Activated CD8-positive, alpha-beta memory T cell treated with anti-CD3 and anti-CD28 coated beads, Interleukin-2, amount 10 ng/mL, durations not matched to agents 7 days and 5 days (primary cell): Measurements from ENCODE around the gene PTCH2. TPM values are rescaled to one million over a fixed set of nuclear protein-coding genes. Genes with fewer than 3 reads are reported as not detected.

Experiments used
- ATAC-seq: fragments of 150-1000 bp; cut with Tn5 transposase; one replicate; pipeline ENCODE4 v1.10.0; 2021; ENCODE audit warnings: moderate library complexity
- CTCF ChIA-PET: fragments of 350-600 bp; sonication (Branson Sonifier 250); formaldehyde crosslinking; loops from one replicate; lab custom pipeline; 2021; ENCODE audit warnings: antibody characterized with exemption; lab: Charles Lee
- DNase-seq: peaks from one replicate; pipeline ENCODE4 v3.0.0-alpha.2; 2020
- H3K27ac Mint-ChIP-seq: one replicate; pipeline ENCODE4 v1.8.0; 2021; ENCODE audit warnings: mild to moderate bottlenecking, mixed read lengths
- H3K27me3 Mint-ChIP-seq: one replicate; pipeline ENCODE4 v1.8.0; 2021; ENCODE audit warnings: mixed read lengths
- H3K36me3 Mint-ChIP-seq: one replicate; pipeline ENCODE4 v1.8.0; 2021; ENCODE audit warnings: mild to moderate bottlenecking, mixed read lengths
- H3K4me1 Mint-ChIP-seq: one replicate; pipeline ENCODE4 v1.8.0; 2021; ENCODE audit warnings: mixed read lengths
- H3K4me3 Mint-ChIP-seq: one replicate; pipeline ENCODE4 v1.8.0; 2021; ENCODE audit warnings: mild to moderate bottlenecking, moderate library complexity, mixed read lengths
- H3K9me3 Mint-ChIP-seq: one replicate; pipeline ENCODE4 v1.8.0; 2022; ENCODE audit warnings: low read depth, mixed read lengths
- total RNA-seq, 2 experiments: library from RNA; stranded (reverse); gene quantifications; one replicate each; pipeline ENCODE4 v1.2.3, GENCODE V29; 2021

The PTCH2 gene
- total RNA-seq, 2 experiments from 2014 or later = 0.82 to 3.6 TPM

DNA sequence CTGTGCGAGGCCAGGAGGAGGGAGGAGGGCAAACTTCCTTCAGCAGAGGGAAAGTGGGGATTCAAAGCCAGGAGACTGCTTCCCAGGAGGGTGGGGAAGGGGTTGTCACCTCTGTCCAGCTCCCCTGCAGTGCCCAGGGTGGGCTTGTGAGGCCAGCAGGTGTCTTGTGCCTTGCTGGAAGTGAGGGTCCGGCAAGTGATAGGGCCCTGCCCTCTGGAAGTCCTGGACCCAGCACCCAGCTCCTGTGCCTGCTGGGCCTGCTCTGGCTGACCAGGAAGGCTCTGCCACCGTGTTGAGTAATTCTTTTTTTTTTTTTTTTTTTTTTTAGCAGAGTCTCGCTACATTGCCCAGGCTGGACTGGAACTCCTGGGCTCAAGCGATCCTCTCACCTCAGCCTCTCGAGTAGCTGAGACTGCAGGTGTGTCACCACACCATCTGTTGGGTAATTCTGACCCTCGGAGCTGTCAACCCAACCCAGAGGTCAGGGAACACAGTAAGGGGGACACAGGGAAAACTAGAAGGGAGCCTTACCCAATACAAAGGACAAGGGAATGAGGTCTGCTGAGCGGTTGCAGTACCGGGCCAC lies 56.1 kb downstream of the PTCH2 start:
- H3K27ac Mint-ChIP-seq = peak overlapping the region; percentile 78

DNA sequence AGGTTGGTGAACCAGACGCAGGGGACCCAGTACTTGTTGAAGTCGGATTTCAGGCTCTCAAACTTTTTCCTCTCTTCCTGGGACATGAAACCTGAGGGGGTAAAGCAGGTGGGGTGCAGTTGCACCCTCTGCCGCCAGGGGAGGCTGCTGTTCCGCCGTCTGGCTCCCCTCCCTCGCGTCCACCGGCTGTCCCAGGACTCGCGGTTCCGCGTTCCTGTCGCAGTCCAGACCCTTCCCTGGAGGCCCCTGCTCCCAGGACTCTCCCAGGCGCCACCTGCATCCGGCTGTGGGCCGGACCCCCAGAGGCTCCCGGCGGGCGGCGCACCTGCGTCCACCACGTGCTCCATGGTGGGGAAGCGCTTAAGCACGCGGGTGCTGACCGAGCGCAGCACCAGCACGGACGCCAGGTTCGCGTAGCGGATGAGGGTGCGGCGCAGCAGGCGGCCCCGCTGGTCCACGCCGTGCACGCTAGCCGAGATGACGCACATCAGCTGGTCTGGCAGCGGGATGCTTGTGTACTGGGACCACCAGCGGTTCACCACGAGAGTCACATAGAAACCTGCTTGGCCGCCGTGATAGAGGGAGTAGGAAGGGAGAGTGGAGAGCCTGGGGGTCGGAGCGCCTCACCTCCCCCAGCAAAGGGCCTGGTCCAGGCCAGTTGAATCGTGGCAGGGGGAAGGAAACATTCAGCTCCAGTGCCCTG lies 56.8 kb downstream of the PTCH2 start:
- DNase-seq (peak; percentile 81), ATAC-seq (peak; percentile 67)
- Mint-ChIP-seq H3K27ac (peak overlapping the region; percentile 78), H3K4me1 (peaks cover 44% of the 10 kb centered on the region), H3K4me3 (peak overlapping the region; percentile 57), H3K9me3 (no peaks in the 10 kb centered on the region), H3K27me3 (no peaks in the 10 kb centered on the region), H3K36me3 (peaks cover 11% of the 10 kb centered on the region)
- CTCF ChIA-PET = interaction anchor here (0.7 to 6.9 kb wide), 19 partner anchors 7 to 228 kb away, joined by 3 to 60 read pairs (median 9); partner anchors contain the start of genes BTBD19, DYNLT4, HECTD3 and PLK3

More for the DNA sequence above, 56.1 kb downstream of the PTCH2 start:
- DNase-seq = no peak
- CTCF ChIA-PET = interaction anchor here (0.6 to 6.9 kb wide), 15 partner anchors 9 to 534 kb away, joined by 3 to 60 read pairs (median 3); partner anchors contain the start of genes HECTD3, PLK3, RNU5D-1 and RPS8
- H3K4me1 Mint-ChIP-seq = peaks cover 41% of the 10 kb centered on the region
- no peaks in the 10 kb centered on the region for H3K27me3 Mint-ChIP-seq
- H3K36me3 Mint-ChIP-seq = peaks cover 5% of the 10 kb centered on the region
- H3K4me3 Mint-ChIP-seq = peak overlapping the region; percentile 57
- H3K9me3 Mint-ChIP-seq = no peaks in the 10 kb centered on the region
- no peak for ATAC-seq

DNA sequence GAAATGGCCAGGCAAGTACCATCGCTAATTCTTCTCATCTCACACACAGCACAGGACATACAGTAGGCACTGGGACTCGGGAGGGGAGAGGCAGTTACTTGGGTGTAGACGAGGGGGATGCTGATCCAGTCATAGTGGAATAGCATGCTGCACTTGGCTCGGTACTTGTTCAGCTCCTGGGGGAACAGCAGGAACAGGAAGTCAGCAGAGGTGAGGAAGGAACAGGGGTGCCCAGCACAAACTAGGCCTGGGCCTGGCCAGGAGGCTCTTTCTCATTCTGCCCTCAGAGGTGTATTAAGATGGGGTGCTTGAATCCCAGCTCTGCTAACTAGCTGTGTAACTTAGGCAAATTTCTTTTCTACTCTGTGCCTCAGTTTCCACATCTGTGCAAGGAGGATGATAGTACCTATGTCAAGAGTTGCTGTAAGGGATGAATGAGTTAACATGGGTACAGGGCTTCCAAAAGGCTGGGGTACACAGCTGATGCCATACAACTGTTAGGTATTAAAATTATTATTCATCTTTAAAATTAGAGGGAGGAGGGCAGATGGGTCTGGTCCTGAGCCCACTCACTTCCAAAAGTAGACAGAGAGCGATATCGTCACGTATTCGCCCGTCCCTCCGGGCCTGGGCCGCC lies 57.4 kb downstream of the PTCH2 start:
- H3K27me3 Mint-ChIP-seq = no peaks in the 10 kb centered on the region
- peaks cover 46% of the 10 kb centered on the region for H3K4me1 Mint-ChIP-seq
- H3K36me3 Mint-ChIP-seq = peaks cover 17% of the 10 kb centered on the region
- peak overlapping the region; percentile 66 for H3K4me3 Mint-ChIP-seq
- H3K27ac Mint-ChIP-seq = peak overlapping the region; percentile 78
- DNase-seq (no peak), ATAC-seq (no peak)
- CTCF ChIA-PET = interaction anchor here (1.1 to 6.9 kb wide), 15 partner anchors 8 to 518 kb away, joined by 3 to 60 read pairs (median 11); partner anchors contain the start of genes BTBD19, DYNLT4, HECTD3 and PLK3
- H3K9me3 Mint-ChIP-seq = no peaks in the 10 kb centered on the region

DNA sequence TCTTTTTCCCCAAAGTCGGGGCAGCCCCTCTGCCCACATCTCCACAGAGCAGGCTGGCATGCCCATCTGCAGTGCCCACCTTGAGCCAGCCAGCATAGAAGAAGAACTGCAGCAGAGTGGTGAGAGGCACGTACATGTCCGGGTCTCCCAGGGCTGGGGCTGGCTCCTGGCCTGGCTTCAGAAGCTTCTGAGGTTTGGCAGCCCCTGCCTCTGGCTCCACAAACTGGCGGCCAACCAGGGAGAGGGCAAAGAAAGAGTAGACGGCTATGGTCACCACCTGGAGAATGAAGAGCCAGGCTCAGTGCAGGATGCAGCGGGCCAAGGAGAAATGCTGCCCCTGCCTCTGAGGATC lies 58.0 kb downstream of the PTCH2 start:
- Mint-ChIP-seq H3K4me3 (peak overlapping the region; percentile 66), H3K27ac (peak overlapping the region; percentile 78), H3K27me3 (no peaks in the 10 kb centered on the region), H3K4me1 (peaks cover 52% of the 10 kb centered on the region), H3K36me3 (peaks cover 23% of the 10 kb centered on the region), H3K9me3 (no peaks in the 10 kb centered on the region)
- ATAC-seq (no peak), DNase-seq (no peak)
- CTCF ChIA-PET = interaction anchor here (0.6 to 6.9 kb wide), 14 partner anchors 9 to 519 kb away, joined by 3 to 60 read pairs (median 11); partner anchors contain the start of genes BTBD19, DYNLT4, HECTD3 and PLK3

DNA sequence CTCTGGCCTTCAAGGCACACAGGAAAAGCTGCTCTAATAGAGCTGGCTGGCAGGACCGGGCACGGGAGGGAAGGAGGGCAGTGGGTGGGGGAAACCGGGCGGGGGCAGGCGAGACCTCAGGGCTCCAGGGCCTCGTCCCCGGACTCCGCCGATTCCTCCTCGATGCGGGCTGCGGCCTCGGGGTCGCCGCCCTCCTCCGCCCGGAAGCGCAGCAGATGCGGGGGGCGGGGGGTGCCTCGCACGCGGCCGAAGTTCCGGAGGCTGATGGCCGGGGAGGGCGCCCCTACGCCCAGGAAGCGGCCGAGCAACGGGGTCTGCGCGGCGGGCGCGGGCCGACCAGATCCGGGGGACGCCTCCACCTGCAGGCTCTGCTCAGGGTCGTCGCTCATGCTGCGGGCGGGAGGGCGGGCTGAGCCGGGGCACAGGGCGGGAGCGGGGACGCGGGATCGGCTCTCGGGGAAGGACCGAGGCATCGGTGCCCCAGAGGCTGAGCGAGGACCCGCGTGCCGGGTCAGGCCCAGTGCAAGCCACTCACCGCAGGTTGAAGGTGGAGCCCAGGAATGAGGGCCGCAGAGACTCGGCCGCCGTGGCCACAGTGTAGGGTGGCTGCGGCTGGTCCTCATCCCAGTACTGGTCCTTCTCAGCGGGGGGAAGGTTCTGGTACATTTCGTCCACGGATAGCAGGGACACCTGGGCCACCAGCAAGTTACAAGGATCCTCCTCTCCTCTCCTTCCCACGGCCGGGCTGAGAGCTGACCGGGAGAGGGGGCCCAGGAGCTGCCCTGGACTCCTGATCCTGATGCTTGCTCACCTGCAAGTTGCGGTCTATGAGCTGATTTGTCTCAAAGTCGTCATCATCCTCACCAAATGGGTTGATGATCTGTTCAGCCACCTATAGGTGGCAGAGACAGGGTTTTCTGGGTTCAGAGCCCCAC lies 58.7 kb downstream of the PTCH2 start:
- H3K27me3 Mint-ChIP-seq = no peaks in the 10 kb centered on the region
- H3K9me3 Mint-ChIP-seq = no peaks in the 10 kb centered on the region
- peak overlapping the region; percentile 84 for H3K27ac Mint-ChIP-seq
- peaks cover 28% of the 10 kb centered on the region for H3K36me3 Mint-ChIP-seq
- ATAC-seq = peak; percentile 50
- no peak for DNase-seq
- H3K4me1 Mint-ChIP-seq = peaks cover 50% of the 10 kb centered on the region
- H3K4me3 Mint-ChIP-seq = peak overlapping the region; percentile 68
- CTCF ChIA-PET = interaction anchor here (0.6 to 6.9 kb wide), 17 partner anchors 9 to 519 kb away, joined by 3 to 60 read pairs (median 11); partner anchors contain the start of genes BTBD19, DYNLT4, EIF2B3 and HECTD3

DNA sequence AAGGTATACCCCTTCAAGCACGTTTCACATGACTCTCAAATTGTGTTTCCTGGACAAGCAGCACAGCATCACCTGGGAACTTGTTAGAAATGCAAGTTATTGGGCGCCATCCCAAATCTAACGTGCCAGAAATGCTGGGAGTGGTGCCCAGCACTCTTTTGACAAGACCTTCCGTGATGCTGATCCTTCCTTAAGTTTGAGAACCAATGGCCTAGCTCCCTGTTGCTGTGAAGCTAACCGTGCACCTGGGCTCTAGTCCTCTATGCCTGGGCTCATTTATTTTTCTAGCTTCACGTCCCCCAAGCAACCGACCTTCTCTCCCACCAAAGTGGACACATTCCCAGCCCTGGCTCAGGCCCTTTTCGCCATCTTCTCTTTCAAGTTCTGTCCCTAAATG lies 59.4 kb downstream of the PTCH2 start:
- ATAC-seq = no peak
- CTCF ChIA-PET = interaction anchor here (1.0 to 6.9 kb wide), 11 partner anchors 8 to 520 kb away, joined by 3 to 60 read pairs (median 11); partner anchors contain the start of genes DYNLT4, EIF2B3, HECTD3 and PLK3
- Mint-ChIP-seq H3K4me1 (peaks cover 55% of the 10 kb centered on the region), H3K36me3 (peaks cover 34% of the 10 kb centered on the region), H3K27me3 (no peaks in the 10 kb centered on the region), H3K9me3 (no peaks in the 10 kb centered on the region), H3K27ac (peak overlapping the region; percentile 84), H3K4me3 (peak overlapping the region; percentile 68)
- no peak for DNase-seq

DNA sequence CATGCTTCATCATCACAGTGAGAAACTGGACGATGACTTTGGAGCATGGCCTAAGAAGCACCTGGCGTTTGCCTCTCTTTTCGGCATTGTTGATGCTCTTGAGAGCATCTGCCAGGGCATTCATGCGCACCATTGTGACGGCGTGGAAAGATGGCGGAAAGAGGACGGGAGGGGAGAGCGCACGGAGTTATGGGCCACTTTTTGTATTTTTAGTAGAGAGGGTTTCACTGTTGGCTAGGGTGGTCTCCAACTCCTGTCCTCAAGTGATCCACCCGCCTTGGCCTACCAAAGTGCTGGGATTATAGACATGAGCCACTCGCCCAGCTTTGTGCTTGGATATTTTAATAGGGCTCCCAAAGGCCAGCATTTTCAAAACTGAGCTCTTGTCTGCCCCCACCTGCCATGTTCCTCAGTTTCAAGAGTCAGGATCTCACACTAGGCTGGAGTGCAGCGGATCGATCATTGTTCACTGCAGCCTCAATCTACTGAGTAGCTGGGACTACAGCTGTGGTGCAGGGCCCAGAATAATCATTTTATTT lies 62.4 kb downstream of the PTCH2 start:
- Mint-ChIP-seq H3K9me3 (no peaks in the 10 kb centered on the region), H3K27ac (no peak overlapping the region), H3K4me1 (peaks cover 60% of the 10 kb centered on the region), H3K36me3 (peaks cover 63% of the 10 kb centered on the region), H3K4me3 (no peak overlapping the region), H3K27me3 (no peaks in the 10 kb centered on the region)
- no peak for DNase-seq
- CTCF ChIA-PET = no interaction called here
- no peak for ATAC-seq

DNA sequence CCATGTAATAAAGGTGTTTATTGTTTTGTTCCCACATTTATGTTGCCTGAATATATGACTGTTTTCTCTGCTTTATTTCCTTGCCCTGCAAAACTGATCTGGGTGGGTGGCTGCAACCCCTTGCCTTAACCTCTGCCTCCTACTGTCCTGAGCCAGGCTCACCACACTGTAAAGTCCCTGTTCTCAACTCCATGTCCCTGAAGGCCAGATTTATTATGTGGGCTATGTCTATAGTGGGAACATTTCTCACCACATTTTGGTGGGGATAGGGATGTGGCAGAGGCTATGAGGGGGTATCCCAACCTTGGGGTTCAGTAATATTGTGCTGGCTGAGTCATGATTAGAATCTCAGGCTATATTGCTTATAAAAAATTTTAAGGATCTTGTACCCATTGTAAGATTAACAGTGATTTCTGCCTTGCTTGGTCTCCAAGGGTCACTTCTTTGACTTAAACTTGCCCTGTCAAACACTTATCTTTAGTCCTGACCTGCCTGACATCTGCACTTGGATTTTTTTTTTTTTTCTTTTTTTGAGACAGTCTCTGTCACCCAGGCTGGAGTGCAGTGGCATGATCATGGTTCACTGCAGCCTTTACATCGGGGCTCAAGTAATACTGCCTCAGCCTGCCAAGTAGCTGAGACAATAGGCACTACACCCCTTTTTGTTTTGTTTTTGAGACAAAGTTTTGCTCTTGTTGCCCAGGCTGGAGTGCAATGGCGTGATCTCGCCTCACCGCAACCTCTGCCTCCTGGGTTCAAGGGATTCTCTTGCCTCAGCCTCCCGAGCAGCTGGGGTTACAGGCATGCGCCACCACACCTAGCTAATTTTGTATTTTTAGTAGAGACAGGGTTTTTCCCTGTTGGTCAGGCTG lies 64.1 kb downstream of the PTCH2 start:
- Mint-ChIP-seq H3K9me3 (no peaks in the 10 kb centered on the region), H3K4me3 (peak overlapping the region; percentile 14), H3K27me3 (no peaks in the 10 kb centered on the region), H3K27ac (peak overlapping the region; percentile 66), H3K36me3 (peaks cover 67% of the 10 kb centered on the region), H3K4me1 (peaks cover 54% of the 10 kb centered on the region)
- CTCF ChIA-PET = interaction anchor here (1.2 kb wide), 1 partner anchor 8 kb away, joined by 3 read pairs; no protein-coding TSS in a partner anchor
- DNase-seq = no peak
- ATAC-seq = no peak

DNA sequence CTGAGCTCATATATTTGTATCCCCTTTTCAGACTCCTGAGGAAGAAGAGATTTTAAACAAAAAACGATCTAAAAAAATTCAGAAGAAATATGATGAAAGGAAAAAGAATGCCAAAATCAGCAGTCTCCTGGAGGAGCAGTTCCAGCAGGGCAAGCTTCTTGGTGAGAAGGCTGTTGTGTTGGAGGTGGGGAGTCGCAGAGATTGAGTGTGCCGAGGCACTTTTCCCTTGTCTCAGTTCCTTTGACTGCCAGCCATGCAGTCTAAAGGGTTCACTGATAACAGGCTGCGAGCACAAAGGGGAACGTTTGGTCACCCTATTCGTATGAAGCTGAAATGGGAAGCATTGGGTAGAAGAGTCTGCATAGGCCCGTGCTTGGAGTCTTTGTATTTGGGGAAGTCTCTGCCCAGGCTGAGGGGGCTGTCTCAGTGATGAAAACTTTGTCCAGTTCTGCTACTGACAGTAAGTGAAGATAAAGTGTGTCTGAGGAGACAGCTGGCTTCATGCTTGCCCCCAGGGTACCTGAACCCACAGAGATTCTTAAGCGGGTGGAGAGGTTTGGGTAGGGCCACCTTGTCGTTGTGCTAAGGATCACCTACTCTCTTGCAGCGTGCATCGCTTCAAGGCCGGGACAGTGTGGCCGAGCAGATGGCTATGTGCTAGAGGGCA lies 65.0 kb downstream of the PTCH2 start:
- Mint-ChIP-seq H3K27me3 (no peaks in the 10 kb centered on the region), H3K27ac (peak overlapping the region; percentile 93), H3K36me3 (peaks cover 67% of the 10 kb centered on the region), H3K4me3 (peak overlapping the region; percentile 93), H3K9me3 (no peaks in the 10 kb centered on the region), H3K4me1 (peaks cover 48% of the 10 kb centered on the region)
- ATAC-seq = no peak
- CTCF ChIA-PET = interaction anchor here (0.7 to 1.3 kb wide), 5 partner anchors 9 to 57 kb away, joined by 3 to 4 read pairs (median 3); partner anchors contain the start of gene PLK3
- no peak for DNase-seq

DNA sequence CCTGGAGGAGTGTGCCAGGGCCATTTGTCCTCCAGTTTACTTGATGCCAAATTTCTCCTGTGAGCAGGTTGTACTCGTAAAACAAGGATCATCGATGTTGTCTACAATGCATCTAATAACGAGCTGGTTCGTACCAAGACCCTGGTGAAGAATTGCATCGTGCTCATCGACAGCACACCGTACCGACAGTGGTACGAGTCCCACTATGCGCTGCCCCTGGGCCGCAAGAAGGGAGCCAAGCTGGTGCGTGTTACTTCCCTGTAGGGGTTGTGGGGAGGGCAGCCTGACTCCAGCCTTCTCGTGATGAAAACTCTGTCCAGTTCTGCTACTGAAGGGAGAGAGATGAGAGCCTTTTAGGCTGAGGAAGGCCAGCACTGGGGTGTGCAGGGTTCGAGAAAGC lies 65.5 kb downstream of the PTCH2 start:
- H3K9me3 Mint-ChIP-seq = no peaks in the 10 kb centered on the region
- peak overlapping the region; percentile 93 for H3K27ac Mint-ChIP-seq
- ATAC-seq = no peak
- no peaks in the 10 kb centered on the region for H3K27me3 Mint-ChIP-seq
- H3K4me1 Mint-ChIP-seq = peaks cover 46% of the 10 kb centered on the region
- H3K4me3 Mint-ChIP-seq = peak overlapping the region; percentile 93
- peaks cover 65% of the 10 kb centered on the region for H3K36me3 Mint-ChIP-seq
- CTCF ChIA-PET = interaction anchor here (0.7 to 1.3 kb wide), 5 partner anchors 9 to 57 kb away, joined by 3 to 4 read pairs (median 3); partner anchors contain the start of gene PLK3
- no peak for DNase-seq

DNA sequence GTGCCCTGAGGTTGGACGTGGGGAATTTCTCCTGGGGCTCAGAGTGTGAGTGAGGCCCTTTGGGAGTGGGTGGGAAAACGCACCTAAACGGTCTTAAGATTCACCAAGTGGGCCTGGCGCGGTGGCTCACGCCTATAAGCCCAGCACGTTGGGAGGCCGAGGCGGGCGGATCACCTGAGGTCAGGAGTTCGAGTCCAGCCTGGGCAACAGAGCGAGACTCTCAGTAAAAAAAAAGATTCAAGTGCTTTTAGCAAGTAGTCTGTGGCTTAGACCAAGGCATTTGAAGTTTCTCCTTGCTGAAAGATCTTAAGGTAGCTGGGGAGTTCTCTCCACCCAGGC lies 66.4 kb downstream of the PTCH2 start:
- Mint-ChIP-seq H3K27me3 (no peaks in the 10 kb centered on the region), H3K36me3 (peaks cover 60% of the 10 kb centered on the region), H3K27ac (peak overlapping the region; percentile 93), H3K9me3 (no peaks in the 10 kb centered on the region), H3K4me3 (peak overlapping the region; percentile 93), H3K4me1 (peaks cover 45% of the 10 kb centered on the region)
- ATAC-seq (no peak), DNase-seq (no peak)
- CTCF ChIA-PET = interaction anchor here (1.3 to 3.3 kb wide), 6 partner anchors 9 to 234 kb away, joined by 3 to 35 read pairs (median 6); partner anchors contain the start of genes BEST4, HECTD3, PLK3 and RNU5D-1
